ENCODE measurements around the gene TLR3. TPM values are rescaled to one million over a fixed set of nuclear protein-coding genes. Genes with fewer than 3 reads are reported as not detected.
A peak's percentile ranks its signal among the peaks of the same experiment; 100 is the strongest.

Gene TLR3
- total RNA-seq, 6 experiments from 2014 or later: 6.8 to 14.9 (median 9.2) TPM

DNA sequence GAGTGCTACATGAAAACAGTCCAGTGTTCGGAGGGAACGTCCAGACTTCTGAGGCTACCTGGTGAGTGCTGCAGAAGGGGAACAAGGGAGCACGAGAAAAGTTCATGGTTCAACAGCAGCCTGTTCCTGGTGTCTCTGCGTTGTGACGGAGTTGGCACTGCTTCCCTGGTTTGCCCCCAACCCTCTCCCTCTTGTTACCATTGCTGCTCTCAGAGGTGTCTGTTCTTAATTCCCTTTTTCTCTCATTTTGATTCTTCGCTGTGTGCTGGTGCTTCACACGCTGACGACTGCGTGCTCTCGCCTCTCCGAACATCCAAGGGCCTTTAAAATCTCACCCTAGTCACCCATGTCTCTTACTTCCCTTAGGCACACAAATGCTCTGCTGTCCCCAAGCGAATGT, 34.0 kb downstream of the TLR3 start:
- WGBS (ENCODE audit: insufficient coverage, low coverage, low lambda C conversion rate, missing lambda C conversion rate): 91% methylated on average over 11 of the region's 12 CpGs
- Histone ChIP-seq H3K36me3 (no peaks in the 10 kb centered on the region), H3K9me3 (no peaks in the 10 kb centered on the region), H3K4me1 (no peaks in the 10 kb centered on the region), H3K4me3 (no peak overlapping the region), H3K27ac (no peak overlapping the region), H3K27me3 (no peaks in the 10 kb centered on the region)
- intact Hi-C loops (cut with DNase I): no loop called here
- DNase-seq: no peak
- no peak for TF ChIP-seq CTCF (IDR thresholded peaks at IDR 0.05)
- no peak for ATAC-seq

DNA sequence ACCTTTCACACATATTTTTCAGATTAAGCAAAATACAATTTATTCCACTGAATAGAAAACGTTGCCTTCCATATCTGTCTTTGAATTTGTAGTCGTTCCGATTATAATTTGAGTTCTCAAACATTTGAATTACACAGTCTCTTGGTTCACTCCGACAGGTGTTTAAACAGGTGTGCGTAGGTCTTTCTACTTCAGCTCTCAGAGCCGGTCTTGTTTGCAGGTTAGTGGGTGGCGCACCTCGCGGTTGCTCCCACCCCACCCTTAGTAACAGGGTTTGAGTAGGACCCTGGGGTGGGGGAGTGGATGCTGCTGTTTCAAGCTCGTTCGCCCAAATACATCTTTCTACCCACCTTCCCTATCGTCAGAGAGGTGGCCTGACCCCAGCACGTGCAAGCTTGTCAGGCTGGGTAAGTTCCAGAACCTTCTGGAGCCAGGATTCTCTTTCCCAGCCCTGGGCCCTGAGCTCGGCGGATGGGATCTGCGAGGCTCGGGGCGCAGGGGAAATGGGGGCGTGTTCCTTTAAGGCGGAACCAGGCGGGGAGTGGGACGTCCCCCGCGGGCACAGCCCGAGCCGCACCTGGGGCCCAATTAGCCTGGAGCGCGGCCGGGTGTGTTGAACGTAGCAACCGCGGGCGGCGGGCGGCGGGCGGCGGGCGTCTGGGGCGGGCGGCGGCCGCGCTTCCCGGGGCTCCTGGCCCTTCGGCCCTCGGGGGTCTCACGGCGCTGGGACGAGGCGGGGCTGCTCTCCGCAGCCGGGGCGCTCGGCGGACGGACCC, 35.3 kb downstream of the TLR3 start, which contains the start of gene FAM149A:
Gene FAM149A (plus strand): TSS at position 591 of the 776 bp plus-strand sequence.
- no peaks in the 10 kb centered on the region for H3K36me3 ChIP-seq
- TF ChIP-seq CTCF (IDR thresholded peaks at IDR 0.05) (no peak), POLR2A (IDR thresholded peaks at IDR 0.05) (no peak)
- intact Hi-C loops (cut with DNase I): no loop called here

DNA sequence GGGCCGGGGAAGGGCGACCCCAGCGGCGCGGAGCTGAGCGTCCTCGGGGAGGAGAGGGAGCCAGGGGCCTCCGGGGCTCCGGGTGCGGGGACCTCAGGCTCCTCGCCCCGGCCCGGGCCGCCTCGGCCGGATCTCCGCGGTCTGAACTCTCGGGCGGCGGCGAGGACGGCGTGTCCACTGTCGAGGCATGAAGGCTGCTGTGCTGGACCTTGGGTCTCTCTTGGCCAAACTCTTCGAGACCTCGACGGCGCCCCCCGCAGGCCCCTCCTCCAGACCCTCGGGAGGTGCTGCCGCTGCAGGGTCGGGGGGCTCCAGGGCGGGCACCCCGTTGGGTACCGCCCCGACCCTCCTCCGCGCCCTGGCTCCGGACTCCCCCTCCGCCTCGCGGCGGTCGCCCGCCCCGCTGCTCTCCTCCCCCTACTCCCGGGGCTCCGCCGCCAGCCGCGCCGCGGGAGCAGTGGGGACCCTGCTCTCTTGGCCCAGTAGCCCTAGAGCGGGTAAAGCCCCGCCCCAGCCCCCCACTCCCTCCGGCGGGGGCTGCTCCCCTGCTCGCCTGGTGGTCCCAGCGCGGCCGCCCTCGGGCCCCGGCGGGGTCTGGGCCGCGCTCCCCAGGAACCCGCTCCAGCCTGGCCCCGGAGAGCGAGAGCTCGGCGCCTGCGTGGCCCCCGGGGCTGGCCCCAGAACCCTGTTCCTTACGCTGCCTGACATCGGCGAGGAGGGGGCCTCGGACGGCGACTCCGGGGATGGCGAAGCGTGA, 36.1 kb downstream of the TLR3 start:
- Histone ChIP-seq H3K27me3 (no peaks in the 10 kb centered on the region), H3K4me1 (no peaks in the 10 kb centered on the region), H3K9me3 (no peaks in the 10 kb centered on the region), H3K36me3 (no peaks in the 10 kb centered on the region), H3K4me3 (peak overlapping the region; percentile 58 to 64 (median 61)), H3K27ac (peak overlapping the region in 1 of 3 donors; percentile 4)
- peak in 1 of 3 donors; percentile 32 for DNase-seq
- 17% methylated on average over 6 of the region's 83 CpGs for WGBS (ENCODE audit: insufficient coverage, low coverage, low lambda C conversion rate, missing lambda C conversion rate)
- intact Hi-C loops (cut with DNase I): no loop called here
- no peak for TF ChIP-seq POLR2A (IDR thresholded peaks at IDR 0.05)
- TF ChIP-seq CTCF (IDR thresholded peaks at IDR 0.05): no peak
- peak; percentile 55 to 73 (median 64) for ATAC-seq

More for the DNA sequence above, 35.3 kb downstream of the TLR3 start, which contains the start of gene FAM149A:
- ATAC-seq (peak; percentile 83 to 97 (median 96)), DNase-seq (peak; percentile 74 to 80 (median 77))
- Histone ChIP-seq H3K27me3 (no peaks in the 10 kb centered on the region), H3K4me3 (peak within 1 kb of the TSS; percentile 58 to 64 (median 61)), H3K4me1 (no peaks in the 10 kb centered on the region), H3K27ac (peak within 1 kb of the TSS in 1 of 3 donors; percentile 4), H3K9me3 (no peaks in the 10 kb centered on the region)
- WGBS (ENCODE audit: insufficient coverage, low coverage, low lambda C conversion rate, missing lambda C conversion rate): 29% methylated on average over 26 of the region's 57 CpGs

- WGBS (ENCODE audit: insufficient coverage, low coverage, low lambda C conversion rate, missing lambda C conversion rate): 37% methylated on average over 11 of the region's 17 CpGs
- Histone ChIP-seq H3K4me3 (peak overlapping the region; percentile 58 to 64 (median 61)), H3K27me3 (no peaks in the 10 kb centered on the region), H3K4me1 (no peaks in the 10 kb centered on the region), H3K9me3 (no peaks in the 10 kb centered on the region), H3K36me3 (no peaks in the 10 kb centered on the region), H3K27ac (no peak overlapping the region)
- intact Hi-C loops (cut with DNase I): no loop called here
- ATAC-seq (peak in 2 of 4 donors; percentile 19 to 54), DNase-seq (no peak)
- TF ChIP-seq CTCF (IDR thresholded peaks at IDR 0.05): no peak
- no peak for TF ChIP-seq POLR2A (IDR thresholded peaks at IDR 0.05)
Observed at GRCh38 chr4:186105647-186106321, 36.8 kb downstream of the TLR3 start.
